K562 (cell line): ENCODE data around the gene PDE11A. TPM values are rescaled to one million over a fixed set of nuclear protein-coding genes. Genes with fewer than 3 reads are reported as not detected.
A peak's percentile ranks its signal among the peaks of the same experiment; 100 is the strongest.

Source experiments
- MAFF ChIP-seq: IDR thresholded peaks from 2 replicates; pipeline ENCODE4 v1.6.1; 2012; ENCODE audit warnings: low read length, improper control_type of control experiment
- MBD2 ChIP-seq: sonication (generic); IDR thresholded peaks from 2 replicates; pipeline ENCODE4 v1.6.1; 2016; ENCODE audit warnings: low read depth, borderline replicate concordance
- NR4A1 ChIP-seq, 2 experiments: fragments of 250-450 bp in 1 of 2; fragments of 450-650 bp in 1 of 2; sonication (Bioruptor Pico) in 1 of 2; IDR thresholded peaks; 2 replicates each; pipeline versions ENCODE4 v1.4.0 to v1.6.1; 2016 to 2020; ENCODE audit warnings: mild to moderate bottlenecking in 2 of 2, missing compliant biosample characterization in 1 of 2, missing genetic modification characterization in 1 of 2, moderate library complexity in 1 of 2
- PURB ChIP-seq: sonication (generic); formaldehyde crosslinking; IDR thresholded peaks from 2 replicates; pipeline ENCODE4 v1.9.0; 2021; ENCODE audit warnings: low read depth, mild to moderate bottlenecking, missing genetic modification reagents
- SIX5 ChIP-seq, 2 experiments: IDR thresholded peaks; 2 replicates each; pipeline ENCODE4 v1.6.1; 2011; ENCODE audit warnings: low read length in 2 of 2, borderline replicate concordance in 1 of 2, low read depth in 1 of 2, mild to moderate bottlenecking in 1 of 2, moderate library complexity in 1 of 2; ENCODE audit not compliant: insufficient read depth in 1 of 2
- ZSCAN32 ChIP-seq: fragments of 450-650 bp; formaldehyde crosslinking; IDR thresholded peaks from 2 replicates; pipeline ENCODE4 v1.4.0; 2020; ENCODE audit warnings: mild to moderate bottlenecking, moderate library complexity
- polyA plus RNA-seq, 8 experiments: library from polyadenylated mRNA; depleted of rRNA in 4 of 8; stranded (reverse) in 5 of 8; unstranded in 3 of 8; fragments of >200 nt; fragmentation: Nextera tagmentation in 2 of 8; fragmentation: Illumina TruSeq in 1 of 8; extraction: Ambion mirVana in 2 of 8; extraction: Trizol in 1 of 8; gene quantifications; 2 replicates each; pipeline versions ENCODE4 v1.2.1 to v1.2.3, GENCODE V29; 2011 to 2014; ENCODE audit warnings: inconsistent platforms in 1 of 8, missing spikeins in 1 of 8
- total RNA-seq, 7 experiments: library from RNA; depleted of rRNA in 6 of 7; stranded (reverse); fragments of >200 nt in 6 of 7; fragmentation: Illumina TruSeq in 2 of 7; extraction: Trizol in 2 of 7; gene quantifications; 2 replicates each; pipeline versions ENCODE4 v1.2.1 to v1.2.3, GENCODE V29; 2011 to 2021; ENCODE audit warnings: low replicate concordance in 1 of 7
- TF ChIP-seq, protein P1 (sequence below): sonication (generic); formaldehyde crosslinking; IDR thresholded peaks from 2 replicates; pipeline ENCODE4 v1.8.0; 2022; ENCODE audit warnings: missing genetic modification reagents, mild to moderate bottlenecking, borderline replicate concordance
- TF ChIP-seq, protein P2 (sequence below): fragments of 250-450 bp; sonication (Bioruptor Pico); IDR thresholded peaks from 2 replicates; pipeline ENCODE4 v1.5.0; 2021; ENCODE audit warnings: mild to moderate bottlenecking, moderate library complexity

The PDE11A gene
- total and polyA plus RNA-seq, 9 of the 15 experiments (the other 6 are each of a cell fraction or from before 2014, with no cell fraction given): 3.2 to 22.1 (median 5.7) TPM

DNA sequence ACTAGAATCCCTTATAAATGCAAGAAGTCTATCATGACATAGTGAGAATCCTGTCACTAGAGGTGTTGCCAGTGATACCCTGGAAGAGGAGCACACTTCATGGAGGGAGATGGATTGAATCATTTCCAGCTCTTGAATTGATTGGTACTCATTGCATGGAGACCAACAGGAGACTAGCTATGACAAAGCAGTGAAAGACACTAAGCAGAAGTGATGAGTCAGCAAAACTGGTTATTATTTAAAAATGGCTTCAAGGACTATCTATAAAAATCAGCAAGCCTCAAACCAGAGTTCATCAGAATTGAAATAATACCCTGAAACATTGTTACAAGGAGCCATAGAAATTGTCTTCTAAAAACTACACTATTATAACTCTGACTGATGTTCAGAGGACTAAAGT is 200.3 kb downstream of the PDE11A start (continued):
- no peak for TF ChIP-seq PURB (CRISPR knock-in tag)
- no peak for TF ChIP-seq ZSCAN32 (CRISPR knock-in tag)
- no peak for TF ChIP-seq SIX5 (IDR thresholded peaks at IDR 0.05; ENCODE audit: borderline replicate concordance in 1 of 2, insufficient read depth in 1 of 2, low read depth in 1 of 2, low read length in 2 of 2)
- TF ChIP-seq, protein P1, sequence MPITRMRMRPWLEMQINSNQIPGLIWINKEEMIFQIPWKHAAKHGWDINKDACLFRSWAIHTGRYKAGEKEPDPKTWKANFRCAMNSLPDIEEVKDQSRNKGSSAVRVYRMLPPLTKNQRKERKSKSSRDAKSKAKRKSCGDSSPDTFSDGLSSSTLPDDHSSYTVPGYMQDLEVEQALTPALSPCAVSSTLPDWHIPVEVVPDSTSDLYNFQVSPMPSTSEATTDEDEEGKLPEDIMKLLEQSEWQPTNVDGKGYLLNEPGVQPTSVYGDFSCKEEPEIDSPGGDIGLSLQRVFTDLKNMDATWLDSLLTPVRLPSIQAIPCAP (CRISPR knock-in tag): no peak
- TF ChIP-seq, protein P2, sequence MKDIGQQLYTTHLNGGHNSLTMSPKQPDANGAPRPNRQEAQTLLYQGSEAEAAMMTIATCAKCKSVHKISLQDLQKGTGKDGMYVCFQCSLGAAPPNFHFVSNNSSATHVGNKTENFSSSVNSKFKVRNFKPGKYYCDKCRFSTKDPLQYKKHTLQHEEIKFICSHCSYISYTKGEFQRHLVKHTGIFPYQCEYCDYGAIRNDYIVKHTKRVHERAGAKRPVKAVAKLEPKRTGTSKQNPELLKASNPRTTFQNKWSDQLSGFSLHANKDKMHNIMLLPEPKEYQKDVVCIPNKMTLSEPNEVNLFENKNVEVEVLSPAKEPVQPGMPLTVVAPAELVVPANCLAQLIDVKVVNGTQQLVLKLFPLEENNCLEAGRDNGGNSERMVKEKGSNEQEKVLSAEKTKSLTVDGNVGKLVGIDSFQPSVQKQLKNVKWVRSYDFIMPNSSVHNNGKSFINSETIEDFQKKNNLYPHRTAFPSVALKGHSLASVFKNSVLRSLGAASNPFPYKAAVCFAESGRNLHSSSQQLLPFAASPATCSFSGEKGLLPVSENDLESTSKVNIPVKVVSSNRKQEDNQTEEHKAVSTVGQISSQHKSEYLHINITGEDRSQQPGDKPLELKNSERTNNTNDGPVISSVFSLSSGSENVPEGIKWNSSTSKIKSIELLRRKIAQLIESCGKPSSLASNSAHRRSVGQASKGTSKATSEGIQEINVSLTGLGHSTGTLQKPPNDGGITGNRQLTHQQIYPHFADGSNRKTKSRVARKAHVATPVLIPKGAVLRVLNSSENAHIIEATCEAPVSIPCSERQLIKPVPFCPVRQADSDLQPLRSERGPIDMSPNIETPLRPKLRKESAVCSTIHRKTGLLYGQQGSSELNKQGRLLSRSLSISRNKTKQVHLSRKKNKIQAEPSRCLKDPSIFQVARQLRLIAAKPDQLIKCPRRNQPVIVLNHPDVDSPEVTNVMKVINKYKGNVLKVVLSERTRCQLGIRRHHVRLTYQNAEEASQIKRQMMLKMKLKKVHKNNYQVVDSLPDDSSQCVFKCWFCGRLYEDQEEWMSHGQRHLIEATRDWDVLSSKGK (CRISPR knock-in tag): no peak
- TF ChIP-seq MAFF: peak; percentile 100
- TF ChIP-seq NR4A1 (CRISPR knock-in tag; IDR thresholded peaks at IDR 0.05): no peak
- no peak for TF ChIP-seq NR4A1 (tag; IDR thresholded peaks at IDR 0.05)
- TF ChIP-seq MBD2: no peak
